ENCODE results near the gene NSRP1. TPM values are rescaled to one million over a fixed set of nuclear protein-coding genes. Genes with fewer than 3 reads are reported as not detected.

NSRP1 gene
- total and polyA plus RNA-seq, 2 of the 13 experiments (the other 11 are each of a cell fraction or from before 2014, with no cell fraction given) = 7.0 to 14.3 TPM

- TF ChIP-seq ZNF512B (CRISPR knock-in tag; IDR thresholded peaks at IDR 0.05; ENCODE audit: borderline replicate concordance) (no peak), SOX6 (IDR thresholded peaks at IDR 0.05) (no peak), SOX6 (CRISPR knock-in tag; IDR thresholded peaks at IDR 0.05) (no peak; the same call in 1 of the 2 replicates), SP5 (CRISPR knock-in tag; IDR thresholded peaks at IDR 0.05; ENCODE audit: borderline replicate concordance, low read depth) (no peak; the same call in 1 of the 2 replicates), HNF4A (CRISPR knock-in tag; IDR thresholded peaks at IDR 0.05) (no peak), ZNF234 (CRISPR knock-in tag; conservative IDR thresholded peaks at IDR 0.05) (no peak), ELF3 (CRISPR knock-in tag; IDR thresholded peaks at IDR 0.05) (peak; percentile 54; the same call in 1 of the 2 replicates), ZNF614 (CRISPR knock-in tag; IDR thresholded peaks at IDR 0.05; ENCODE audit: borderline replicate concordance) (peak; percentile 80; the same call in 1 of the 2 replicates), SMARCC2 (IDR thresholded peaks at IDR 0.05) (no peak), ZBTB39 (CRISPR knock-in tag; IDR thresholded peaks at IDR 0.05) (no peak), SP4 (CRISPR knock-in tag; IDR thresholded peaks at IDR 0.05) (no peak), BCLAF1 (IDR thresholded peaks at IDR 0.05) (no peak), ZFY (CRISPR knock-in tag; IDR thresholded peaks at IDR 0.05) (peak; percentile 80), SMYD3 (CRISPR knock-in tag; IDR thresholded peaks at IDR 0.05) (peak; percentile 66; the same call in 1 of the 2 replicates), ZNF326 (CRISPR knock-in tag; IDR thresholded peaks at IDR 0.05; ENCODE audit: borderline replicate concordance) (no peak), BRD4 (CRISPR knock-in tag; IDR thresholded peaks at IDR 0.05) (peak; percentile 98), ZNF704 (CRISPR knock-in tag; IDR thresholded peaks at IDR 0.05; ENCODE audit: borderline replicate concordance) (0 out of 2 replicates have a peak, but pooled peaks have one; percentile 47), ZNF354B (CRISPR knock-in tag; IDR thresholded peaks at IDR 0.05) (no peak), BRF2 (CRISPR knock-in tag; IDR thresholded peaks at IDR 0.05) (no peak)
These were observed at the start of gene NSRP1 (continued) for GRCh38 chr17:30116661-30117551.

All from HepG2 (cell line).